H1 (cell line): ENCODE results near the gene SLC13A3. TPM values are rescaled to one million over a fixed set of nuclear protein-coding genes. Genes with fewer than 3 reads are reported as not detected.

Experiments used
- CTCF ChIA-PET: fragments of 300-600 bp; sonication (Branson Sonifier 250); formaldehyde crosslinking; loops from one replicate; lab custom pipeline; 2021; ENCODE audit not compliant: partially characterized antibody; lab: Charles Lee
- POLR2A ChIA-PET: fragments of 300-600 bp; sonication (Branson Sonifier 250); formaldehyde crosslinking; loops from one replicate; lab custom pipeline; 2021; ENCODE audit warnings: inconsistent platforms; ENCODE audit not compliant: partially characterized antibody; lab: Charles Lee
- DNase-seq, 2 experiments: peaks; one replicate each; pipeline versions ENCODE4 v3.0.0 to v3.0.0-alpha.2; 2010 to 2022; ENCODE audit warnings: low spot score in 2 of 2, low read depth in 1 of 2, mixed read lengths in 1 of 2
- FAIRE-seq: peaks from 2 replicates; lab custom pipeline; 2011; peaks lifted over from hg19 to GRCh38; lab: Jason Lieb, UNC
- H2AFZ ChIP-seq: 2 replicates; pipeline ENCODE4 v1.8.1; 2012; ENCODE audit warnings: low read length, inconsistent platforms
- H2AK5ac ChIP-seq: 2 replicates; pipeline ENCODE4 v1.6.1; 2013; ENCODE audit warnings: low read depth, low read length
- H2BK120ac ChIP-seq: replicated peaks from 2 replicates; pipeline ENCODE3; 2013; ENCODE audit warnings: low read depth, low read length, inconsistent platforms
- H2BK12ac ChIP-seq: 2 replicates; pipeline ENCODE4 v1.6.1; 2013; ENCODE audit warnings: low read depth, low read length
- H2BK15ac ChIP-seq: 2 replicates; pipeline ENCODE4 v1.6.1; 2013; ENCODE audit warnings: low read length
- H2BK20ac ChIP-seq: 2 replicates; pipeline ENCODE4 v1.6.1; 2013; ENCODE audit warnings: low read length
- H2BK5ac ChIP-seq: 2 replicates; pipeline ENCODE4 v1.6.1; 2013; ENCODE audit warnings: low read depth, low read length
- H3K14ac ChIP-seq: 2 replicates; pipeline ENCODE4 v1.6.1; 2013; ENCODE audit warnings: inconsistent platforms; ENCODE audit not compliant: insufficient read length
- H3K18ac ChIP-seq: 2 replicates; pipeline ENCODE4 v1.6.1; 2013; ENCODE audit warnings: low read length; ENCODE audit errors: extremely low read depth
- H3K23ac ChIP-seq: 2 replicates; pipeline ENCODE4 v1.6.1; 2013; ENCODE audit warnings: inconsistent platforms; ENCODE audit not compliant: insufficient read length
- H3K23me2 ChIP-seq: 2 replicates; pipeline ENCODE4 v1.6.1; 2013; ENCODE audit warnings: low read depth, low read length
- H3K27ac ChIP-seq: 2 replicates; pipeline ENCODE4 v1.6.1; 2011; ENCODE audit warnings: low read depth, low read length, inconsistent platforms
- H3K27me3 ChIP-seq, 4 experiments: replicated peaks in 1 of 4; 1 replicate in 1 of 4; 2 replicates in 3 of 4; pipeline versions ENCODE4 v1.6.1 to v1.8.1; 2011 to 2013; ENCODE audit warnings: low read length in 3 of 4, mild to moderate bottlenecking in 3 of 4, inconsistent platforms in 2 of 4, mixed read lengths in 2 of 4, moderate library complexity in 1 of 4; ENCODE audit not compliant: control insufficient read depth in 3 of 4, insufficient read depth in 3 of 4; ENCODE audit errors: extremely low read depth in 1 of 4
- H3K36me3 ChIP-seq, 4 experiments: 2 replicates each; pipeline versions ENCODE4 v1.6.1 to v1.8.1; 2011 to 2013; ENCODE audit warnings: mild to moderate bottlenecking in 4 of 4, low read length in 3 of 4, moderate library complexity in 2 of 4, control low read depth in 1 of 4, inconsistent platforms in 1 of 4; ENCODE audit not compliant: insufficient read depth in 4 of 4, control insufficient read depth in 2 of 4
- H3K4ac ChIP-seq: replicated peaks from 2 replicates; pipeline ENCODE3; 2013; ENCODE audit warnings: low read length, low read depth, mixed read lengths, inconsistent platforms; ENCODE audit not compliant: insufficient read length
- H3K4me1 ChIP-seq, 4 experiments: replicated peaks in 1 of 4; 1 replicate in 1 of 4; 2 replicates in 3 of 4; pipeline versions ENCODE4 v1.6.1 to v1.8.1; 2011 to 2013; ENCODE audit warnings: low read length in 3 of 4, inconsistent platforms in 2 of 4, mixed read lengths in 1 of 4; ENCODE audit not compliant: insufficient read depth in 4 of 4, control insufficient read depth in 3 of 4
- H3K4me2 ChIP-seq, 2 experiments: 2 replicates each; pipeline versions ENCODE4 v1.6.1 to v1.8.1; 2011 to 2013; ENCODE audit warnings: low read depth in 2 of 2, low read length in 2 of 2, control low read depth in 1 of 2, inconsistent platforms in 1 of 2, mild to moderate bottlenecking in 1 of 2; ENCODE audit not compliant: insufficient read depth in 1 of 2
- H3K4me3 ChIP-seq, 4 experiments: fragments of 200-600, 300-600 bp in 1 of 4; sonication (generic), shearing (Covaris generic), sonication (Bioruptor Twin) in 1 of 4; 2 replicates each; pipeline versions ENCODE4 v1.5.1 to v1.8.1; 2011 to 2016; ENCODE audit warnings: low read length in 4 of 4, low read depth in 3 of 4, control low read depth in 2 of 4, inconsistent platforms in 2 of 4, mild to moderate bottlenecking in 2 of 4, mixed read lengths in 1 of 4, moderate library complexity in 1 of 4; ENCODE audit not compliant: insufficient read depth in 2 of 4; ENCODE audit errors: extremely low read depth in 1 of 4
- H3K56ac ChIP-seq: replicated peaks from 2 replicates; pipeline ENCODE3; 2013; ENCODE audit warnings: low read depth, mild to moderate bottlenecking, mixed read lengths, low read length, inconsistent platforms; ENCODE audit not compliant: insufficient read length
- H3K79me1 ChIP-seq: 2 replicates; pipeline ENCODE4 v1.6.1; 2013; ENCODE audit warnings: low read depth, low read length, control low read depth
- H3K79me2 ChIP-seq, 2 experiments: 2 replicates each; pipeline versions ENCODE4 v1.6.1 to v1.8.1; 2012 to 2013; ENCODE audit warnings: low read length in 2 of 2, mild to moderate bottlenecking in 2 of 2, inconsistent platforms in 1 of 2; ENCODE audit not compliant: insufficient read depth in 2 of 2, control insufficient read depth in 1 of 2
- H3K9ac ChIP-seq, 4 experiments: replicated peaks in 1 of 4; 1 replicate in 1 of 4; 2 replicates in 3 of 4; pipeline versions ENCODE4 v1.6.1 to v1.8.1; 2011 to 2013; ENCODE audit warnings: low read depth in 3 of 4, low read length in 3 of 4, control low read depth in 2 of 4, mild to moderate bottlenecking in 2 of 4, moderate library complexity in 2 of 4, inconsistent platforms in 1 of 4; ENCODE audit errors: extremely low read depth in 1 of 4
- H3K9me3 ChIP-seq, 2 experiments: 2 replicates each; pipeline versions ENCODE4 v1.6.1 to v1.8.1; 2012 to 2013; ENCODE audit warnings: mild to moderate bottlenecking in 2 of 2, moderate library complexity in 2 of 2, control low read depth in 1 of 2, inconsistent platforms in 1 of 2, low read depth in 1 of 2, low read length in 1 of 2, mixed read lengths in 1 of 2; ENCODE audit not compliant: insufficient read depth in 2 of 2
- H4K20me1 ChIP-seq, 2 experiments: replicated peaks in 1 of 2; 2 replicates each; pipeline versions ENCODE3 to v1.8.1; 2011 to 2013; ENCODE audit warnings: inconsistent platforms in 2 of 2, low read length in 2 of 2, mild to moderate bottlenecking in 1 of 2; ENCODE audit not compliant: insufficient read depth in 2 of 2, control insufficient read depth in 1 of 2
- H4K5ac ChIP-seq: 2 replicates; pipeline ENCODE4 v1.6.1; 2013; ENCODE audit warnings: low read length, low read depth, mixed read lengths, inconsistent platforms; ENCODE audit not compliant: insufficient read length
- H4K8ac ChIP-seq: 2 replicates; pipeline ENCODE4 v1.8.0; 2013; ENCODE audit warnings: mild to moderate bottlenecking, moderate library complexity, low read length, inconsistent platforms; ENCODE audit not compliant: insufficient read depth; ENCODE audit errors: extremely low read depth
- H4K91ac ChIP-seq: replicated peaks from 2 replicates; pipeline ENCODE3; 2013; ENCODE audit warnings: low read length, mixed read lengths, inconsistent platforms; ENCODE audit not compliant: insufficient read length
- BRCA1 ChIP-seq: IDR thresholded peaks from 2 replicates; pipeline ENCODE4 v1.6.1; 2012; ENCODE audit warnings: low read depth, low read length, improper control_type of control experiment
- CBX8 ChIP-seq: fragments of 300-800, 300-1000 bp; sonication (generic); IDR thresholded peaks from 2 replicates; pipeline ENCODE4 v1.7.1; 2016; ENCODE audit warnings: low read depth, low read length, borderline replicate concordance
- CHD1 ChIP-seq: IDR thresholded peaks from 2 replicates; pipeline ENCODE4 v1.6.1; 2012; ENCODE audit warnings: low read depth, low read length, improper control_type of control experiment
- EZH2 ChIP-seq: fragments of 200-600 bp; sonication (generic); IDR thresholded peaks from 2 replicates; pipeline ENCODE4 v1.7.1; 2012; ENCODE audit warnings: low read depth, mild to moderate bottlenecking, moderate library complexity, low read length, inconsistent platforms; ENCODE audit not compliant: severe bottlenecking
- HDAC6 ChIP-seq: IDR thresholded peaks from one replicate; pipeline ENCODE4 v1.7.1; 2012; ENCODE audit warnings: low read depth, mild to moderate bottlenecking, inconsistent platforms, low read length, moderate library complexity
- RBBP5 ChIP-seq: IDR thresholded peaks from 2 replicates; pipeline ENCODE4 v1.7.1; 2012; ENCODE audit warnings: low read depth, mild to moderate bottlenecking, inconsistent platforms, low read length, moderate library complexity, borderline replicate concordance
- TAF1 ChIP-seq: IDR thresholded peaks from 2 replicates; pipeline ENCODE4 v1.6.1; 2011; ENCODE audit warnings: mild to moderate bottlenecking, low read depth, low read length
- TBP ChIP-seq: IDR thresholded peaks from 2 replicates; pipeline ENCODE4 v1.6.1; 2011; ENCODE audit warnings: low read depth, low read length, improper control_type of control experiment
- WGBS, 2 experiments: shearing (Covaris generic) in 1 of 2; methylation state at CpG; one replicate each; pipeline versions ENCODE4 v1.1.6 to v1.1.7; 2013 to 2015; ENCODE audit warnings: low lambda C conversion rate in 2 of 2, mixed read lengths in 2 of 2, inconsistent platforms in 1 of 2, low coverage in 1 of 2, missing lambda C conversion rate in 1 of 2; ENCODE audit not compliant: insufficient replicate concordance in 2 of 2, insufficient coverage in 1 of 2, insufficient read length in 1 of 2; ENCODE audit errors: extremely low coverage in 1 of 2, missing lambda C conversion rate in 1 of 2; 5-methylcytosine and 5-hydroxymethylcytosine counted together
- polyA plus RNA-seq, 7 experiments: library from polyadenylated mRNA; depleted of rRNA in 3 of 7; stranded (reverse) in 5 of 7; unstranded in 2 of 7; fragments of >200 nt in 5 of 7; fragments of 200-250 nt in 2 of 7; gene quantifications; 1 replicate in 5 of 7; 2 replicates in 1 of 7; 4 replicates in 1 of 7; pipeline versions ENCODE4 v1.2.1 to v1.2.3, GENCODE V29; 2011 to 2013; ENCODE audit warnings: missing spikeins in 2 of 7, mixed read lengths in 2 of 7
- total RNA-seq: library from RNA; stranded (reverse); fragmentation: NEBNext Ultra II Directional; extraction: Animal tissue kit (Norgen Biotek cat#: 25700); gene quantifications from 2 replicates; pipeline ENCODE4 v1.2.1, GENCODE V29; 2021

The SLC13A3 gene
- total and polyA plus RNA-seq, 2 of the 8 experiments (the other 6 are each of a cell fraction or from before 2014, with no cell fraction given), result 9.4 to 12.6 TPM

DNA sequence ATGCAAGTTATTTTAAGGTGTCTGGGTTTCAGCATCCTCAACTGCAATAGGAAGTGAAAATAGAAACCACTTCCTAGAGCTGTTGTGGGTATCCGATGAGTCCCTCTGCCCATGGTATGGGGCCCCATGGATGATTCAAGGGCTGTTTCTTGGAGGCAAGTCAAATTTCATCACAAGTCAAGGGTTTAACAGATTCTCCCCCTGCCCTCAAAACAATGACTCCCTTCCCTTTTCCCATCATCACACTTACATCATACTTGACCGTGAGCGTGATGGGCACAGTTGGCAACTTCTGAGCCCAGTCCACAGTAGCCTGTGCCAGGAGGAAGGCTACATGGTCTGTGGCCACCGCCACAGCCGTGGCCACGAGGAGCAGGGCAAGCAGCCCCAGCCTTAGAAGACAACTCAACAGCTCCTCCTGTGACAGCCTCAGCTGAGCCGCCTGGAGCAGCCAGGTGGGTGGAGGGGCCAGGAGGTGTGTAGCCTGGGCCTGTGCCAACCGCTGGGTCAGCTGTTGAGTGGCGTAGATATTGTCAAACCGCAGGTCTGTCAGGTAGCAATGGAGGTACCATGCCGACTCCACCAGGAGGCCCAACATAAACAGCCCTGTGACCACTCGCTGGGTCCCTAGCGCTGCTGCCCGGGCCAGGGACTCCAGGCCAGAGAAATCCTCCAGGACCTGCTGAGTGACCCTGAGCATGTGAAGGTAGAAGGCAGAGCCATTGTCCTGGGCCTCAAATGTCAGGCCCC lies 106.0 kb downstream of the SLC13A3 start:
- no peak for DNase-seq
- Histone ChIP-seq H3K9me3 (no peaks in the 10 kb centered on the region), H3K9ac (no peak overlapping the region), H2BK20ac (no peak overlapping the region), H3K14ac (no peak overlapping the region), H3K79me1 (no peaks in the 10 kb centered on the region), H3K4me3 (no peak overlapping the region), H3K23ac (no peak overlapping the region), H3K27ac (no peak overlapping the region), H4K91ac (no peak overlapping the region), H3K27me3 (no peaks in the 10 kb centered on the region; a peak in 2 of 7 replicates), H3K18ac (no peak overlapping the region), H3K36me3 (no peaks in the 10 kb centered on the region), H2BK120ac (no peak overlapping the region), H3K4me1 (peaks cover 0 to under 1% (median 0%) of the 10 kb centered on the region in 4 experiments; a peak in 2 of 7 replicates), H4K5ac (no peak overlapping the region), H3K4ac (no peak overlapping the region), H3K4me2 (no peak overlapping the region), H2BK15ac (no peak overlapping the region), H3K56ac (no peak overlapping the region), H3K23me2 (no peaks in the 10 kb centered on the region), H2AK5ac (no peak overlapping the region), H2BK5ac (no peak overlapping the region), H3K79me2 (no peaks in the 10 kb centered on the region), H4K20me1 (no peaks in the 10 kb centered on the region), H2BK12ac (no peak overlapping the region), H2AFZ (no peak overlapping the region), H4K8ac (peak overlapping the region; percentile 52; the same call in 1 of the 2 replicates)
- 96% methylated on average over 14 of the region's 14 CpGs; no CpG with 5 or more reads in 1 of the 2 experiments for WGBS, 2 experiments
- no peak for TF ChIP-seq CBX8
- no peak for TF ChIP-seq HDAC6
- TF ChIP-seq TBP, result no peak
- TF ChIP-seq TAF1, result no peak
- no peak for TF ChIP-seq CHD1
- no peak for TF ChIP-seq RBBP5
- TF ChIP-seq BRCA1, result no peak
- no peak for TF ChIP-seq EZH2
- CTCF ChIA-PET, result interaction anchor here (0.8 to 3.0 kb wide), 11 partner anchors 10 to 136 kb away, joined by 3 to 22 read pairs (median 3); no protein-coding TSS in a partner anchor
- POLR2A ChIA-PET, result interaction anchor here (1.2 to 1.3 kb wide), 2 partner anchors 10 to 104 kb away, joined by 3 read pairs; no protein-coding TSS in a partner anchor
- FAIRE-seq, result no peak
